K562 (cell line): ENCODE data around the gene DBI. TPM values are rescaled to one million over a fixed set of nuclear protein-coding genes. Genes with fewer than 3 reads are reported as not detected.
A peak's percentile ranks its signal among the peaks of the same experiment; 100 is the strongest.

Experiments used
- CEBPB ChIP-seq: fragments of 450-650 bp; IDR thresholded peaks from 2 replicates; pipeline ENCODE4 v1.6.1; 2016; ENCODE audit warnings: missing genetic modification characterization, missing compliant biosample characterization
- CXXC5 ChIP-seq: fragments of 250-450 bp; sonication (Bioruptor Pico); IDR thresholded peaks from 2 replicates; pipeline ENCODE4 v1.8.0; 2022; ENCODE audit warnings: inconsistent platforms, mild to moderate bottlenecking, moderate library complexity
- DACH1 ChIP-seq: fragments of 450-650 bp; IDR thresholded peaks from 2 replicates; pipeline ENCODE4 v1.6.1; 2018; ENCODE audit not compliant: partially characterized antibody
- GTF2E2 ChIP-seq: fragments of 200-800 bp; sonication (Bioruptor generic); IDR thresholded peaks from 2 replicates; pipeline ENCODE4 v1.6.1; 2016; ENCODE audit warnings: missing genetic modification characterization, missing compliant biosample characterization
- MAFK ChIP-seq: IDR thresholded peaks from 2 replicates; pipeline ENCODE4 v1.6.1; 2011; ENCODE audit warnings: low read length, improper control_type of control experiment
- MAX ChIP-seq: sonication (generic); formaldehyde crosslinking; IDR thresholded peaks from 2 replicates; pipeline ENCODE4 v1.9.0; 2022; ENCODE audit warnings: mild to moderate bottlenecking, missing genetic modification reagents
- NR3C1 ChIP-seq: sonication (generic); formaldehyde crosslinking; IDR thresholded peaks from 2 replicates; pipeline ENCODE4 v1.8.1; 2022; ENCODE audit warnings: missing genetic modification reagents
- PHB ChIP-seq: fragments of 250-450 bp; sonication (Bioruptor Pico); IDR thresholded peaks from 2 replicates; pipeline ENCODE4 v1.5.0; 2021
- RBFOX2 ChIP-seq: fragments of 200-400 bp; formaldehyde crosslinking; IDR thresholded peaks from 2 replicates; pipeline ENCODE4 v1.6.1; 2017; ENCODE audit warnings: low read depth, mild to moderate bottlenecking, low read length, moderate library complexity
- SMARCE1 ChIP-seq: fragments of 450-650 bp; IDR thresholded peaks from 2 replicates; pipeline ENCODE4 v1.7.1; 2016; ENCODE audit warnings: mild to moderate bottlenecking
- TAF1 ChIP-seq: IDR thresholded peaks from 2 replicates; pipeline ENCODE4 v1.6.1; 2011; ENCODE audit warnings: mild to moderate bottlenecking, low read length, moderate library complexity; ENCODE audit not compliant: insufficient read depth, control insufficient read depth, severe bottlenecking; ENCODE audit errors: extremely low read depth
- ZFP30 ChIP-seq: fragments of 250-450 bp; sonication (Bioruptor Pico); IDR thresholded peaks from 2 replicates; pipeline ENCODE4 v1.8.0; 2022; ENCODE audit warnings: moderate library complexity, mild to moderate bottlenecking, inconsistent platforms, borderline replicate concordance
- ZFX ChIP-seq: sonication (generic); formaldehyde crosslinking; IDR thresholded peaks from 2 replicates; pipeline ENCODE4 v1.8.0; 2022; ENCODE audit warnings: mild to moderate bottlenecking, missing genetic modification reagents, moderate library complexity
- ZNF124 ChIP-seq: sonication (generic); formaldehyde crosslinking; IDR thresholded peaks from 2 replicates; pipeline ENCODE4 v1.8.1; 2022; ENCODE audit warnings: missing genetic modification reagents
- ZNF3 ChIP-seq: fragments of 250-450 bp; sonication (Bioruptor Pico); IDR thresholded peaks from 2 replicates; pipeline ENCODE4 v1.5.0; 2021; ENCODE audit warnings: mild to moderate bottlenecking, moderate library complexity
- ZNF395 ChIP-seq: fragments of 200-800 bp; sonication (Bioruptor generic); IDR thresholded peaks from 2 replicates; pipeline ENCODE4 v1.6.1; 2017; ENCODE audit warnings: missing genetic modification characterization, missing compliant biosample characterization
- ZNF780A ChIP-seq: fragments of 250-450 bp; sonication (Bioruptor Pico); IDR thresholded peaks from 2 replicates; pipeline ENCODE4 v1.5.0; 2021; ENCODE audit warnings: mild to moderate bottlenecking
- polyA plus RNA-seq, 8 experiments: library from polyadenylated mRNA; depleted of rRNA in 4 of 8; stranded (reverse) in 5 of 8; unstranded in 3 of 8; fragments of >200 nt; fragmentation: Nextera tagmentation in 2 of 8; fragmentation: Illumina TruSeq in 1 of 8; extraction: Ambion mirVana in 2 of 8; extraction: Trizol in 1 of 8; gene quantifications; 2 replicates each; pipeline versions ENCODE4 v1.2.1 to v1.2.3, GENCODE V29; 2011 to 2014; ENCODE audit warnings: inconsistent platforms in 1 of 8, missing spikeins in 1 of 8
- total RNA-seq, 7 experiments: library from RNA; depleted of rRNA in 6 of 7; stranded (reverse); fragments of >200 nt in 6 of 7; fragmentation: Illumina TruSeq in 2 of 7; extraction: Trizol in 2 of 7; gene quantifications; 2 replicates each; pipeline versions ENCODE4 v1.2.1 to v1.2.3, GENCODE V29; 2011 to 2021; ENCODE audit warnings: low replicate concordance in 1 of 7
- TF ChIP-seq, protein P1 (sequence below): fragments of 450-650 bp; IDR thresholded peaks from 2 replicates; pipeline ENCODE4 v1.6.1; 2018; ENCODE audit not compliant: partially characterized antibody
- TF ChIP-seq, protein P2 (sequence below): conservative IDR thresholded peaks from 2 replicates; pipeline ENCODE4 v1.6.1; 2011; ENCODE audit warnings: low read depth, mild to moderate bottlenecking, low read length; ENCODE audit not compliant: control insufficient read depth
- TF ChIP-seq, protein P3 (sequence below): fragments of 450-650 bp; IDR thresholded peaks from 2 replicates; pipeline ENCODE4 v1.6.1; 2018; ENCODE audit warnings: mild to moderate bottlenecking, low read depth; ENCODE audit not compliant: partially characterized antibody

The DBI gene
- total and polyA plus RNA-seq, 9 of the 15 experiments (the other 6 are each of a cell fraction or from before 2014, with no cell fraction given), result 55.8 to 443 (median 194) TPM

DNA sequence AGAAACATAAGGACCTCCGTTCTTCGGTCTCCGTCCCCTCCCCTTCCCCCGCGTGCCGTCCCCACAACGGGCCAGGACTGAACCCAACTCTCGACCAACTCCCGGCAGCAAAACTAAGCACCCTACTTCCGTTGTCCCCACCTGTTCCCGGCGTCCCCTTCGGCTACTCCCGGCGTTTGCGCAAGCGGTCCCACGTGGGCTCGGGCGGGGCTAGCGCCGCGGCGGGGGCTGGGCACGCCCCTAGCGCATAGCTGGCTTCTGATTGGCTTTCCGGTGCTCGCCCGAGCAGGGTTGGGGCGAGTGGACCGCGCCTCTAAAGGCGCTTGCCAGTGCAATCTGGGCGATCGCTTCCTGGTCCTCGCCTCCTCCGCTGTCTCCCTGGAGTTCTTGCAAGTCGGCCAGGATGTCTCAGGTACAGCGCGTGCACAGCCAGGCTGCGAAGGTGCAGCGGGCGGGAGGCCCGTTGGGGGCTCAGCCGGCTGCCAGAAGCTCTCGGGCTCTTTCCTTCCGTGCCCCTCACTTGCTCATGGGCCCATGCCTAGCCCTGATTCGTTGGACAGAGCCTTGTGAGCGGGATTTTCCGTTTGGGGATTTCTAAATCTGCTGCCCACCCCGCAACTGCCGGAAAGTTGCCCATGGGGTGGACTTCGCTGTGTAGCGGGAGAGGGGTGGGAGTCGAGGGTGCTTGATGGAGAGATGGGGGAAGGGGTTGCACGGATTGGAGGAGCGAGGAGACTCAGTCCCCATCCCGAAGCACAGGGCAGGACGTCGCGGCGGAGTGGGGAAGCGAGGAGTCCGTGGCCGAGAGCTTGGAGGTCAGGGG, at the start of gene DBI, which contains the start of gene C2orf76 (continued):
- TF ChIP-seq ZNF395 (CRISPR knock-in tag) (peak; percentile 55; the same call in 1 of the 2 replicates), ZFX (peak; percentile 77), DACH1 (peak; percentile 85), ZNF124 (CRISPR knock-in tag) (no peak), MAFK (no peak), RBFOX2 (peak; percentile 91), NR3C1 (CRISPR knock-in tag) (no peak), ZFP30 (CRISPR knock-in tag) (no peak), ZNF780A (no peak), CXXC5 (peak; percentile 88), TAF1 (peak; percentile 86), CEBPB (tag) (peak; percentile 100), PHB (CRISPR knock-in tag) (peak; percentile 52; the same call in 1 of the 2 replicates), GTF2E2 (tag) (peak; percentile 50; the same call in 1 of the 2 replicates), MAX (CRISPR knock-in tag) (peak; percentile 80), ZNF3 (CRISPR knock-in tag) (no peak), SMARCE1 (no peak)
- TF ChIP-seq, protein P1, sequence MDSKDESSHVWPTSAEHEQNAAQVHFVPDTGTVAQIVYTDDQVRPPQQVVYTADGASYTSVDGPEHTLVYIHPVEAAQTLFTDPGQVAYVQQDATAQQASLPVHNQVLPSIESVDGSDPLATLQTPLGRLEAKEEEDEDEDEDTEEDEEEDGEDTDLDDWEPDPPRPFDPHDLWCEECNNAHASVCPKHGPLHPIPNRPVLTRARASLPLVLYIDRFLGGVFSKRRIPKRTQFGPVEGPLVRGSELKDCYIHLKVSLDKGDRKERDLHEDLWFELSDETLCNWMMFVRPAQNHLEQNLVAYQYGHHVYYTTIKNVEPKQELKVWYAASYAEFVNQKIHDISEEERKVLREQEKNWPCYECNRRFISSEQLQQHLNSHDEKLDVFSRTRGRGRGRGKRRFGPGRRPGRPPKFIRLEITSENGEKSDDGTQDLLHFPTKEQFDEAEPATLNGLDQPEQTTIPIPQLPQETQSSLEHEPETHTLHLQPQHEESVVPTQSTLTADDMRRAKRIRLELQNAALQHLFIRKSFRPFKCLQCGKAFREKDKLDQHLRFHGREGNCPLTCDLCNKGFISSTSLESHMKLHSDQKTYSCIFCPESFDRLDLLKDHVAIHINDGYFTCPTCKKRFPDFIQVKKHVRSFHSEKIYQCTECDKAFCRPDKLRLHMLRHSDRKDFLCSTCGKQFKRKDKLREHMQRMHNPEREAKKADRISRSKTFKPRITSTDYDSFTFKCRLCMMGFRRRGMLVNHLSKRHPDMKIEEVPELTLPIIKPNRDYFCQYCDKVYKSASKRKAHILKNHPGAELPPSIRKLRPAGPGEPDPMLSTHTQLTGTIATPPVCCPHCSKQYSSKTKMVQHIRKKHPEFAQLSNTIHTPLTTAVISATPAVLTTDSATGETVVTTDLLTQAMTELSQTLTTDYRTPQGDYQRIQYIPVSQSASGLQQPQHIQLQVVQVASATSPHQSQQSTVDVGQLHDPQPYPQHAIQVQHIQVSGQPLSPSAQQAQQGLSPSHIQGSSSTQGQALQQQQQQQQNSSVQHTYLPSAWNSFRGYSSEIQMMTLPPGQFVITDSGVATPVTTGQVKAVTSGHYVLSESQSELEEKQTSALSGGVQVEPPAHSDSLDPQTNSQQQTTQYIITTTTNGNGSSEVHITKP, result peak; percentile 27
- TF ChIP-seq, protein P2, sequence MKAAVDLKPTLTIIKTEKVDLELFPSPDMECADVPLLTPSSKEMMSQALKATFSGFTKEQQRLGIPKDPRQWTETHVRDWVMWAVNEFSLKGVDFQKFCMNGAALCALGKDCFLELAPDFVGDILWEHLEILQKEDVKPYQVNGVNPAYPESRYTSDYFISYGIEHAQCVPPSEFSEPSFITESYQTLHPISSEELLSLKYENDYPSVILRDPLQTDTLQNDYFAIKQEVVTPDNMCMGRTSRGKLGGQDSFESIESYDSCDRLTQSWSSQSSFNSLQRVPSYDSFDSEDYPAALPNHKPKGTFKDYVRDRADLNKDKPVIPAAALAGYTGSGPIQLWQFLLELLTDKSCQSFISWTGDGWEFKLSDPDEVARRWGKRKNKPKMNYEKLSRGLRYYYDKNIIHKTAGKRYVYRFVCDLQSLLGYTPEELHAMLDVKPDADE, result no peak
- TF ChIP-seq, protein P3, sequence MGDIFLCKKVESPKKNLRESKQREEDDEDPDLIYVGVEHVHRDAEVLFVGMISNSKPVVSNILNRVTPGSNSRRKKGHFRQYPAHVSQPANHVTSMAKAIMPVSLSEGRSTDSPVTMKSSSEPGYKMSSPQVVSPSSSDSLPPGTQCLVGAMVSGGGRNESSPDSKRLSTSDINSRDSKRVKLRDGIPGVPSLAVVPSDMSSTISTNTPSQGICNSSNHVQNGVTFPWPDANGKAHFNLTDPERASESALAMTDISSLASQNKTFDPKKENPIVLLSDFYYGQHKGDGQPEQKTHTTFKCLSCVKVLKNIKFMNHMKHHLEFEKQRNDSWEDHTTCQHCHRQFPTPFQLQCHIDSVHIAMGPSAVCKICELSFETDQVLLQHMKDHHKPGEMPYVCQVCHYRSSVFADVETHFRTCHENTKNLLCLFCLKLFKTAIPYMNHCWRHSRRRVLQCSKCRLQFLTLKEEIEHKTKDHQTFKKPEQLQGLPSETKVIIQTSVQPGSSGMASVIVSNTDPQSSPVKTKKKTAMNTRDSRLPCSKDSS, result no peak
